Left ventricle myocardium inferior (tissue), 1 donor: ENCODE data around the gene HPGDS. TPM values are rescaled to one million over a fixed set of nuclear protein-coding genes. Genes with fewer than 3 reads are reported as not detected.
A peak's percentile ranks its signal among the peaks of the same experiment; 100 is the strongest.
"Not testable (repeated sequence)": the region's sequence is repeated elsewhere in the genome, so short reads cannot be mapped to it uniquely, and the experiment has no call there.

Source experiments
- DNase-seq: peaks from one replicate; pipeline ENCODE4 v3.0.0-alpha.2; 2020
- H3K27ac ChIP-seq: fragments of 200-600 bp; replicated peaks from 2 replicates; pipeline ENCODE4 v1.8.0; 2021
- H3K27me3 ChIP-seq: fragments of 200-600 bp; 2 replicates; pipeline ENCODE4 v1.8.0; 2021; ENCODE audit warnings: low read depth
- H3K36me3 ChIP-seq: fragments of 200-600 bp; 2 replicates; pipeline ENCODE4 v1.8.0; 2021
- H3K4me1 ChIP-seq: fragments of 200-600 bp; 2 replicates; pipeline ENCODE4 v1.8.0; 2021
- H3K4me3 ChIP-seq: fragments of 200-600 bp; 2 replicates; pipeline ENCODE4 v1.8.0; 2021; ENCODE audit warnings: mild to moderate bottlenecking, moderate library complexity
- H3K9me3 ChIP-seq: fragments of 200-600 bp; replicated peaks from 2 replicates; pipeline ENCODE4 v1.8.0; 2021
- intact Hi-C: fragments of 100-400 bp; cut with micrococcal nuclease; formaldehyde crosslinking; loops from one replicate; pipeline ENCODE4 v1.11.0; 2022
- total RNA-seq: library from RNA; stranded (reverse); fragmentation: NEBNext Ultra II Directional; extraction: Animal tissue kit (Norgen Biotek cat#: 25700); gene quantifications from one replicate; pipeline ENCODE4 v1.2.1, GENCODE V29; 2021
- TF ChIP-seq, protein P1 (sequence below): fragments of 200-600 bp; IDR thresholded peaks from 2 replicates; pipeline ENCODE4 v1.8.0; 2021; ENCODE audit warnings: antibody characterized with exemption, mild to moderate bottlenecking, borderline replicate concordance
- donor health status: DM: no; HTN: yes; CAD: no; lungs with severe emphysema.

The HPGDS gene
- total RNA-seq, 1 donor from 2014 or later: 2.3 TPM

DNA sequence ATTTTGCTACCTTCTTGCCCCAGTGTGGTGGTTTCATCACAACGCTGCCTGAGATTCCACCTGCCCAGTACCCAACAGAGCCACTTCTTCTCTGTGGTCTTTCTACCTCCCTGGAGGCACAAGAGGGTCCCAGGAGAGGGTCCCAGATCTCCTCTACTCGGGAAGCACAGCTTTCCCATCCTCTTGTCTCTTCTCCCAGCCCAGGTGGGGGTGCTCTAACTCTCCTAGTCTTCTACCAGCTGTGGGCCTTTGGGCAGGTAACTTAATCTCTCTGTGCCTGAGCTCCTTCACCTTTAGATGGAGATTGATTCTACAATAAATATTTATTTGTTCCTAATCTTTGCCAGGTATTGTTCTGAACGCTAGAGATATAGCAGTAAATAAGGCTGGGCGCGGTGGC, 1.8 kb upstream of the HPGDS start:
- H3K27me3 ChIP-seq: no peaks in the 10 kb centered on the region
- no peak overlapping the region for H3K4me3 ChIP-seq
- H3K4me1 ChIP-seq: no peaks in the 10 kb centered on the region
- H3K36me3 ChIP-seq: no peaks in the 10 kb centered on the region
- intact Hi-C loops: no loop called here
- H3K9me3 ChIP-seq: no peaks in the 10 kb centered on the region
- DNase-seq: no peak
- H3K27ac ChIP-seq: no peak overlapping the region
- TF ChIP-seq, protein P1, sequence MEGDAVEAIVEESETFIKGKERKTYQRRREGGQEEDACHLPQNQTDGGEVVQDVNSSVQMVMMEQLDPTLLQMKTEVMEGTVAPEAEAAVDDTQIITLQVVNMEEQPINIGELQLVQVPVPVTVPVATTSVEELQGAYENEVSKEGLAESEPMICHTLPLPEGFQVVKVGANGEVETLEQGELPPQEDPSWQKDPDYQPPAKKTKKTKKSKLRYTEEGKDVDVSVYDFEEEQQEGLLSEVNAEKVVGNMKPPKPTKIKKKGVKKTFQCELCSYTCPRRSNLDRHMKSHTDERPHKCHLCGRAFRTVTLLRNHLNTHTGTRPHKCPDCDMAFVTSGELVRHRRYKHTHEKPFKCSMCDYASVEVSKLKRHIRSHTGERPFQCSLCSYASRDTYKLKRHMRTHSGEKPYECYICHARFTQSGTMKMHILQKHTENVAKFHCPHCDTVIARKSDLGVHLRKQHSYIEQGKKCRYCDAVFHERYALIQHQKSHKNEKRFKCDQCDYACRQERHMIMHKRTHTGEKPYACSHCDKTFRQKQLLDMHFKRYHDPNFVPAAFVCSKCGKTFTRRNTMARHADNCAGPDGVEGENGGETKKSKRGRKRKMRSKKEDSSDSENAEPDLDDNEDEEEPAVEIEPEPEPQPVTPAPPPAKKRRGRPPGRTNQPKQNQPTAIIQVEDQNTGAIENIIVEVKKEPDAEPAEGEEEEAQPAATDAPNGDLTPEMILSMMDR: no peak

DNA sequence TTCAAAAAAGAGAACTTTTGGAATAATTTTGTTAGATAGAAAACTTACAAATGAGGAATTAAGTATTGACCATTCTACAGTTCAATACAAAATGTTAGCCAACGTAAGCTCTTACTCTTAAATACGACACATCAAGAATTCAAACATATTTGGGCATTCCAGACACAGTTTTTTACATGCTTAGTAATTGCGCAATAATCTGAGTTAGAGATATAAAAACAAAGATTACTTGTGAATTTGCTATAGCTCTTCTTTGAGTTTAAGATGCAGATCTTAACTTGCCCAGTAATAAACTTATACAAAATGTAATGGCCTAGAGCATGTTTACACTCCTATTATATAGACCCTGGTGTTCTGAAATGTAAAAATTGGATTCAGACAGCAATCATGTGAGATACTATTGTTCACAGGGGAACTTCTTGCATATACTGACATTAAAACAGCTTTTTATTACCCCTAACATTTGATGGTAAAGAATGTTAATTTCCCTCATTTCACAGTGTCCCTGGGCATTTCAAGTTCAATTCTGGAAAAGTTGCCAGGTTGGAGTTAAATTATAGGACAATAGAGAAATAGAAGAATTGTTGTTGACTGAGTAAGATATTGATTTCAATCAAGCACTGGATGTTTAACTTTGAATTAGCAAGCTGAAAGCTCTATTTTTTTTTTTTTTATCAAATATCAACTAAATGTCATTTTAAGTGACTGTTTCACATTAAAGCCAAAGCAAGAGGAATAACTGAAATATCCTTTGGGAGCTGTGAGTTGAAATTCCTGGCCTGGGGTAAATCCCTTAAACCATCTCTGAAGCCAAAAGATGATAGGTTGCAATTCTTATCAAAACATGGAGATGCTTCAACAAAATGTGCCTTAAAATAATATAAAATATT, 910 bp downstream of the HPGDS start:
- intact Hi-C loops: no loop called here
- peak overlapping the region; percentile 1 for H3K4me3 ChIP-seq
- H3K9me3 ChIP-seq: no peaks in the 10 kb centered on the region
- TF ChIP-seq, protein P1: no peak
- no peak overlapping the region for H3K27ac ChIP-seq
- H3K27me3 ChIP-seq: no peaks in the 10 kb centered on the region
- no peak for DNase-seq
- no peaks in the 10 kb centered on the region for H3K4me1 ChIP-seq
- H3K36me3 ChIP-seq: no peaks in the 10 kb centered on the region

DNA sequence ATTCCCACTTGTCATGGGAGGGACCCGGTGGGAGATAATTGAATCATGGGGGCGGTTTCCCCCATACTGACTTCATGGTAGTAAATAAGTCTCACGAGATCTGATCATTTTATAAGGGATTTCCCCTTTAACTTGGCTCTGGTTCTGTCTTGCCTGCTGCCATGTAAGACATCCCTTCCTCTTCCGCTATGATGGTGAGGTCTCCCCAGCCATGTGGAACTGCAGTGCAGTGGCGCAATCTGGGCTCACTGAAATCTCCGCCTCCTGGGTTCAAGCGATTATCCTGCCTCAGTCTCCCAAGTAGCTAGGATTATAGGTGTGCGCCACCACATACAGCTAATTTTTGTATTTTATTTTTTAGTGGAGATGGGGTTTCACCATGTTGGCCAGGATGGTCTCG, 2.9 kb downstream of the HPGDS start:
- Histone ChIP-seq H3K4me3 (no peak overlapping the region), H3K36me3 (no peaks in the 10 kb centered on the region), H3K4me1 (peaks cover 5% of the 10 kb centered on the region), H3K27me3 (no peaks in the 10 kb centered on the region), H3K27ac (no peak overlapping the region), H3K9me3 (no peaks in the 10 kb centered on the region)
- TF ChIP-seq, protein P1: no peak
- intact Hi-C loops: no loop called here
- DNase-seq: no peak

DNA sequence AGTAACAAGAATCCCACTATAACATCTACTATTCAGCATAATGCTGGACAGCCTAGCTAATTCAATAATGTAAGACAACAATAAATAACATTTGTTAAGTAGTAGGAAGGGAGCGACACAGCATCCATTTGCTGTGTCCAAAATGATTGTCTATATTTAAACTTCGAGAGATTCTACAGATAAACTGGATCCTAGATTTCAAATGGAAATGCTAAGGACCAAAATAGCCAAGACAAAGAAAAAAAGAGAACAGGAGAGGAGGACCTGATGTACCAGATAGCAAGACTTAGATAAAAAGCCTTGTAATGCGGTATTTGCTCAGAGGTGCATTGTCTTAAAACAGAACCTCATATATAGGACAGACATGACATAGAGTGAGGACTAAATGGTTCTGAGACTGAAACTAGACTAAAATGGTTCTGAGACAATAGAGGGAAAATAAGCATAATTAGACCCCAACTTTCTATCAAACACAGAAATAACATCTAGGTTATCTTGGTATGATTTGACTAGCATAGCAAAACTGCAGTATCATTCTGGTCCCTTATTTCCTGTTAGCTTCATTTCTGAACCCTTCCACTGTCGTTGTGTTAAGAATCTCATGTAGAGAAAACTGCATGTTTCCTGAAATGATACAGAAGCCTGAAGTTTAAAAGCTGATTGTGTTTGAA, 3.8 kb downstream of the HPGDS start:
- Histone ChIP-seq H3K4me3 (no peak overlapping the region), H3K27ac (no peak overlapping the region), H3K36me3 (no peaks in the 10 kb centered on the region), H3K27me3 (no peaks in the 10 kb centered on the region), H3K9me3 (no peaks in the 10 kb centered on the region), H3K4me1 (peaks cover 15% of the 10 kb centered on the region)
- DNase-seq: no peak
- TF ChIP-seq, protein P1: no peak
- intact Hi-C loops: no loop called here

DNA sequence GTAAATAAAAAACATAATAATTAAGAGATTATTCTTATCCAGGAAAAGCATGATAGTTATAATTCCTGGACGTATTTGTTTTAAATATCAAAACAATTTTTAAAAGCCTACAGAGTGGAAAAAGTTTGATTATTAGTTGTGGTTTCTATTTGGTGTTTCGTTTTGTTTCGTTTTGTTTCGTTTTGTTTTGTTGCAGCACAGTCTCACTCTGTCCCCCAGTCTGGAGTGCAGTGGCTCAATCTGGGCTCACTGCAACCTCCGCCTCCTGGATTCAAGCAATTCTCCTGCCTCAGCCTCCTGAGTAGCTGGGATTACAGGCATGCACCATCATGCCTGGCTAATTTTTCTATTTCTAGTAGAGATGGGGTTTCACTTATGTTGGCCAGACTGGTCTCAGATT, 5.8 kb downstream of the HPGDS start:
- H3K4me1 ChIP-seq: peaks cover 23% of the 10 kb centered on the region
- H3K9me3 ChIP-seq, intact Hi-C loops, DNase-seq, H3K27ac ChIP-seq, H3K27me3 ChIP-seq, H3K36me3 ChIP-seq, H3K4me3 ChIP-seq: not testable (repeated sequence)

DNA sequence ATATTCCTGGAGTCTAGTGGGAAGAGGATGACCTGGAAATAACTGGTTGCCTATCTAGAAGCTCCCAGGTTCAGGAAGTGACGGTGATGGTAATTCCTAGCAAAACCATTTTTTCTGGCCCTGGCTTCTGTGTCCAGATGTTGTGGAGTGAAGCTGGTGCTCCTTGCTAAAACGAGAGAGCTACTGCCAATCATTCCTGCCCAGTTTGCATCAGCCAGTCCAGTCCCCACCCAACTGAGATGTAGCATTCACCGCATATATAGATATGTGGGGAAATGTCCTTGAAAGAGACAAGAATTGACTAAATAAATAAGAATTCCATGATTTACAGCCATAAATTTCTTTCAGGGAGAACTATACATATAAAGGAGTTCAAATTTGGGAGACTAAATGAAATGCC, 6.3 kb downstream of the HPGDS start:
- no peak for DNase-seq
- Histone ChIP-seq H3K4me3 (no peak overlapping the region), H3K27me3 (no peaks in the 10 kb centered on the region), H3K27ac (no peak overlapping the region), H3K4me1 (peaks cover 23% of the 10 kb centered on the region), H3K9me3 (no peaks in the 10 kb centered on the region), H3K36me3 (no peaks in the 10 kb centered on the region)
- intact Hi-C loops: no loop called here
- TF ChIP-seq, protein P1: no peak
